ENCODE results near the gene MAML1. TPM values are rescaled to one million over a fixed set of nuclear protein-coding genes. Genes with fewer than 3 reads are reported as not detected.

MAML1 gene
- total and polyA plus RNA-seq, 2 experiments from 2014 or later: 7.5 to 15.9 TPM

GRCh38 chr5:179823937-179824744, 91.5 kb downstream of the MAML1 start:
- Histone ChIP-seq H3K4me1 (ENCODE audit: insufficient read depth) (peaks cover 43% of the 10 kb centered on the region), H3K36me3 (replicated peaks; ENCODE audit: insufficient read depth, low read depth) (no peaks in the 10 kb centered on the region), H4K20me1 (ENCODE audit: insufficient read depth, poor library complexity, severe bottlenecking) (peaks cover 71% of the 10 kb centered on the region), H3K4me3 (no peak overlapping the region), H2AFZ (no peak overlapping the region), H3K79me2 (peaks cover 53% of the 10 kb centered on the region), H3K4me2 (peak overlapping the region; percentile 95), H3K27me3 (no peaks in the 10 kb centered on the region), H3K9me2 (replicated peaks; ENCODE audit: insufficient read depth) (no peaks in the 10 kb centered on the region), H3K9me3 (ENCODE audit: low read depth) (no peaks in the 10 kb centered on the region), H3K27ac (no peak overlapping the region)
- TF ChIP-seq EZH2 (IDR thresholded peaks at IDR 0.05; ENCODE audit: borderline replicate concordance) (no peak), EZH2phosphoT487 (IDR thresholded peaks at IDR 0.05; ENCODE audit: low read depth, severe bottlenecking, unreplicated experiment) (no peak), CTCF (IDR thresholded peaks at IDR 0.05; ENCODE audit: poor library complexity) (no peak)
- DNase-seq (ENCODE audit: low spot score): no peak
- WGBS (ENCODE audit: low lambda C conversion rate, missing lambda C conversion rate): 93% methylated on average over 22 of the region's 22 CpGs

GRCh38 chr5:179824745-179825112, 92.1 kb downstream of the MAML1 start:
- H3K27me3 ChIP-seq: no peaks in the 10 kb centered on the region
- H3K9me2 ChIP-seq (replicated peaks; ENCODE audit: insufficient read depth): no peaks in the 10 kb centered on the region
- H4K20me1 ChIP-seq (ENCODE audit: insufficient read depth, poor library complexity, severe bottlenecking): peaks cover 71% of the 10 kb centered on the region
- H3K79me2 ChIP-seq: peaks cover 55% of the 10 kb centered on the region
- H3K9me3 ChIP-seq (ENCODE audit: low read depth): no peaks in the 10 kb centered on the region
- H3K27ac ChIP-seq: no peak overlapping the region
- peak; percentile 14 for DNase-seq (ENCODE audit: low spot score)
- TF ChIP-seq EZH2 (IDR thresholded peaks at IDR 0.05; ENCODE audit: borderline replicate concordance) (no peak), EZH2phosphoT487 (IDR thresholded peaks at IDR 0.05; ENCODE audit: low read depth, severe bottlenecking, unreplicated experiment) (no peak), CTCF (IDR thresholded peaks at IDR 0.05; ENCODE audit: poor library complexity) (no peak)
- no peak overlapping the region for H2AFZ ChIP-seq
- peak overlapping the region; percentile 95 for H3K4me2 ChIP-seq
- WGBS (ENCODE audit: low lambda C conversion rate, missing lambda C conversion rate): 80% methylated on average over 3 of the region's 3 CpGs
- no peaks in the 10 kb centered on the region for H3K36me3 ChIP-seq (replicated peaks; ENCODE audit: insufficient read depth, low read depth)
- no peak overlapping the region for H3K4me3 ChIP-seq
- H3K4me1 ChIP-seq (ENCODE audit: insufficient read depth): peaks cover 37% of the 10 kb centered on the region

- H3K9me2 ChIP-seq (replicated peaks; ENCODE audit: insufficient read depth): no peaks in the 10 kb centered on the region
- DNase-seq (ENCODE audit: low spot score): no peak
- 80% methylated on average over 13 of the region's 13 CpGs for WGBS (ENCODE audit: low lambda C conversion rate, missing lambda C conversion rate)
- peak overlapping the region; percentile 95 for H3K4me2 ChIP-seq
- peak overlapping the region; percentile 47 for H3K27ac ChIP-seq
- no peaks in the 10 kb centered on the region for H3K9me3 ChIP-seq (ENCODE audit: low read depth)
- no peak overlapping the region for H2AFZ ChIP-seq
- H4K20me1 ChIP-seq (ENCODE audit: insufficient read depth, poor library complexity, severe bottlenecking): peaks cover 73% of the 10 kb centered on the region
- no peak overlapping the region for H3K4me3 ChIP-seq
- peaks cover 29% of the 10 kb centered on the region for H3K4me1 ChIP-seq (ENCODE audit: insufficient read depth)
- peaks cover 51% of the 10 kb centered on the region for H3K79me2 ChIP-seq
- no peaks in the 10 kb centered on the region for H3K27me3 ChIP-seq
- no peaks in the 10 kb centered on the region for H3K36me3 ChIP-seq (replicated peaks; ENCODE audit: insufficient read depth, low read depth)
- TF ChIP-seq CTCF (IDR thresholded peaks at IDR 0.05; ENCODE audit: poor library complexity) (peak; percentile 5), EZH2phosphoT487 (IDR thresholded peaks at IDR 0.05; ENCODE audit: low read depth, severe bottlenecking, unreplicated experiment) (no peak)
Measured at GRCh38 chr5:179825655-179826182, 93.1 kb downstream of the MAML1 start.

MicroRNA genes within 50 kb of the gene (microRNA counts, 767-probe panel; counts per million panel counts)
- not detected for microRNA hsa-miR-1229

Small RNA genes lying within 50 kb of the gene (microRNA-seq; reads per million reads assigned to microRNA genes)
- gene MIR1229: 24.1 reads per million, percentile 42 among the genes with 10 or more reads in this experiment

Small RNA genes lying within 50 kb of the gene (small RNA-seq; reads per million reads assigned to genes)
- 0.09 reads per million for gene MIR1229

Other genes starting within 250 kb of the MAML1 start
- gene RUFY1, start 182.3 kb upstream of the MAML1 start, total RNA-seq: 41.2 and 42.3 TPM in 2 replicates
- gene RUFY1, start 182.3 kb upstream of the MAML1 start, polyA plus RNA-seq: 37.3 and 38.6 TPM in 2 replicates
- gene HNRNPH1, start 109.2 kb upstream of the MAML1 start, total RNA-seq: 392 and 485 TPM in 2 replicates
- 99.9 and 123 TPM in 2 replicates for gene HNRNPH1, start 109.2 kb upstream of the MAML1 start, polyA plus RNA-seq
- gene CBY3, start 51.8 kb upstream of the MAML1 start, total RNA-seq: not detected in 2 replicates
- not detected in 2 replicates for gene CBY3, start 51.8 kb upstream of the MAML1 start, polyA plus RNA-seq
- gene CANX, start 33.9 kb upstream of the MAML1 start, total RNA-seq: 701 and 705 TPM in 2 replicates
- gene CANX, start 33.9 kb upstream of the MAML1 start, polyA plus RNA-seq: 329 and 369 TPM in 2 replicates
- 0.72 TPM in 1 of 2 replicates, not detected in the other for gene LTC4S, start 61.2 kb downstream of the MAML1 start, total RNA-seq
- gene LTC4S, start 61.2 kb downstream of the MAML1 start, polyA plus RNA-seq: 3.7 and 6.5 TPM in 2 replicates
- gene MGAT4B, start 74.0 kb downstream of the MAML1 start, total RNA-seq: 132 and 159 TPM in 2 replicates
- gene MGAT4B, start 74.0 kb downstream of the MAML1 start, polyA plus RNA-seq: 233 and 243 TPM in 2 replicates
- 372 and 402 TPM in 2 replicates for gene SQSTM1, start 88.1 kb downstream of the MAML1 start, total RNA-seq
- gene SQSTM1, start 88.1 kb downstream of the MAML1 start, polyA plus RNA-seq: 641 and 727 TPM in 2 replicates
- gene MRNIP, start 126.0 kb downstream of the MAML1 start, total RNA-seq: 11.2 and 21.2 TPM in 2 replicates
- gene MRNIP, start 126.0 kb downstream of the MAML1 start, polyA plus RNA-seq: 28.5 and 51.6 TPM in 2 replicates
- 66.9 and 77.0 TPM in 2 replicates for gene TBC1D9B, start 175.1 kb downstream of the MAML1 start, total RNA-seq
- 94.0 and 97.3 TPM in 2 replicates for gene TBC1D9B, start 175.1 kb downstream of the MAML1 start, polyA plus RNA-seq

Data from hepatocyte (in vitro differentiated cells).